ENCODE measurements around the gene MAEL. TPM values are rescaled to one million over a fixed set of nuclear protein-coding genes. Genes with fewer than 3 reads are reported as not detected.

Gene MAEL
- total RNA-seq, 1 experiment from 2014 or later: not detected

- DNase-seq (ENCODE audit: extremely low read depth, low read depth): no peak
These were observed 63.3 kb downstream of the MAEL start for GRCh38 chr1:167052389-167052788.

- DNase-seq (ENCODE audit: extremely low read depth, low read depth): no peak
These were observed 65.5 kb downstream of the MAEL start for GRCh38 chr1:167054531-167054930.

GRCh38 chr1:167054946-167055630 lies 66.0 kb downstream of the MAEL start:
- no peak for DNase-seq (ENCODE audit: extremely low read depth, low read depth)

GRCh38 chr1:167056529-167057231 lies 67.6 kb downstream of the MAEL start:
- DNase-seq (ENCODE audit: extremely low read depth, low read depth): no peak

- DNase-seq (ENCODE audit: extremely low read depth, low read depth): peak; percentile 48
These were observed 68.2 kb downstream of the MAEL start for GRCh38 chr1:167057241-167057688.

GRCh38 chr1:167059045-167059808 lies 70.1 kb downstream of the MAEL start:
- DNase-seq (ENCODE audit: extremely low read depth, low read depth): peak; percentile 56

- DNase-seq (ENCODE audit: extremely low read depth, low read depth): no peak
These were observed 70.7 kb downstream of the MAEL start for GRCh38 chr1:167059809-167060107.

- DNase-seq (ENCODE audit: extremely low read depth, low read depth): no peak
These were observed 71.3 kb downstream of the MAEL start for GRCh38 chr1:167060141-167061072.

- DNase-seq (ENCODE audit: extremely low read depth, low read depth): no peak
These were observed 72.0 kb downstream of the MAEL start for GRCh38 chr1:167061073-167061464.

GRCh38 chr1:167064621-167065020 lies 75.5 kb downstream of the MAEL start:
- no peak for DNase-seq (ENCODE audit: extremely low read depth, low read depth)

GRCh38 chr1:167065471-167065870 lies 76.4 kb downstream of the MAEL start:
- DNase-seq (ENCODE audit: extremely low read depth, low read depth): no peak

GRCh38 chr1:167066333-167067122 lies 77.4 kb downstream of the MAEL start:
- peak; percentile 69 for DNase-seq (ENCODE audit: extremely low read depth, low read depth)

- DNase-seq (ENCODE audit: extremely low read depth, low read depth): no peak
These were observed 78.8 kb downstream of the MAEL start for GRCh38 chr1:167067904-167068303.

- no peak for DNase-seq (ENCODE audit: extremely low read depth, low read depth)
These were observed 79.7 kb downstream of the MAEL start for GRCh38 chr1:167068761-167069160.

GRCh38 chr1:167071286-167071685 lies 82.2 kb downstream of the MAEL start:
- DNase-seq (ENCODE audit: extremely low read depth, low read depth): no peak

Small RNA genes lying within 50 kb of the gene (small RNA-seq; reads per million reads assigned to genes)
- gene RNA5SP65: 0.12 to 0.59 reads per million in 2 experiments

Other genes with a start within 250 kb of the MAEL start
- 46.3 and 56.0 TPM in 2 replicates for gene POGK, start 149.8 kb upstream of the MAEL start, total RNA-seq (2014; rRNA removed; shearing (Covaris generic))
- gene TADA1, start 113.0 kb upstream of the MAEL start, total RNA-seq (2014; rRNA removed; shearing (Covaris generic)): 26.2 and 27.0 TPM in 2 replicates
- 0.22 and 0.38 TPM in 2 replicates for gene ILDR2, start 13.7 kb upstream of the MAEL start, total RNA-seq (2014; rRNA removed; shearing (Covaris generic))
- gene GPA33, start 101.1 kb downstream of the MAEL start, total RNA-seq (2014; rRNA removed; shearing (Covaris generic)): not detected in 2 replicates
- gene STYXL2, start 104.8 kb downstream of the MAEL start, total RNA-seq (2014; rRNA removed; shearing (Covaris generic)): not detected in 2 replicates
- gene POU2F1, start 231.6 kb downstream of the MAEL start, total RNA-seq (2014; rRNA removed; shearing (Covaris generic)): 11.5 and 12.3 TPM in 2 replicates